T-helper 1 cell treated with Interleukin-12 subunit alpha and Interleukin-12 subunit beta and Interleukin-4 antibody, amounts not matched to agents 30 μg/mL and 1 μg/mL, for 36 hours (primary cell): ENCODE data around the gene SYNJ1.
"Not testable (repeated sequence)": the region's sequence is repeated elsewhere in the genome, so short reads cannot be mapped to it uniquely, and the experiment has no call there.

Experiments
- H3K27ac Mint-ChIP-seq: one replicate; pipeline ENCODE4 v1.8.0; 2021; ENCODE audit warnings: mild to moderate bottlenecking, mixed read lengths
- H3K27me3 Mint-ChIP-seq: one replicate; pipeline ENCODE4 v1.8.0; 2021; ENCODE audit warnings: low read depth, mixed read lengths
- H3K36me3 Mint-ChIP-seq: one replicate; pipeline ENCODE4 v1.8.0; 2021; ENCODE audit warnings: low read depth, mixed read lengths
- H3K4me1 Mint-ChIP-seq: one replicate; pipeline ENCODE4 v1.8.0; 2021; ENCODE audit warnings: low read depth, mixed read lengths
- H3K4me3 Mint-ChIP-seq: one replicate; pipeline ENCODE4 v1.8.0; 2021; ENCODE audit warnings: mild to moderate bottlenecking, moderate library complexity, mixed read lengths
- H3K9me3 Mint-ChIP-seq: one replicate; pipeline ENCODE4 v1.8.0; 2021; ENCODE audit warnings: mixed read lengths

SYNJ1 gene

DNA sequence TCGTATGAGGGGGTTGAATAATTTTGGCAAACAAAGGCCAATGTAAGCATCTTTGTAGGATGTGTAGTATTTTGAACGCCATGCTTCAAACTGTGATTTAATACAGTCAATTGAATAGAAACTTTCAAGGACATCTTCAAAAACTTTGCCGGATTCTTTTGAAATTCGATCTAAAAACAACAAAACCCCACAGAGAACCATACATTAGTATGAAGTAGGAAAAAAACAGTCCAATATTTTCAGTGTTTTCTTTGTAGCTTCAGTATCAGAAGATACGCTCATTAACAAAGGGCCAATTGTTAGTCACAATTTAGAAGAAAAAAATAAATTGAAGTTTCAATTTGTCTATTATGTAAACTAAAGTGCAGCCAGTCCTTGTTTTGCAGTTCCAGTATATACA is 20.7 kb upstream of the SYNJ1 start:
- Mint-ChIP-seq H3K27me3 (no peaks in the 10 kb centered on the region), H3K36me3 (peaks cover 59% of the 10 kb centered on the region), H3K4me1 (peaks cover 15% of the 10 kb centered on the region), H3K9me3 (no peaks in the 10 kb centered on the region), H3K27ac (no peak overlapping the region), H3K4me3 (no peak overlapping the region)

DNA sequence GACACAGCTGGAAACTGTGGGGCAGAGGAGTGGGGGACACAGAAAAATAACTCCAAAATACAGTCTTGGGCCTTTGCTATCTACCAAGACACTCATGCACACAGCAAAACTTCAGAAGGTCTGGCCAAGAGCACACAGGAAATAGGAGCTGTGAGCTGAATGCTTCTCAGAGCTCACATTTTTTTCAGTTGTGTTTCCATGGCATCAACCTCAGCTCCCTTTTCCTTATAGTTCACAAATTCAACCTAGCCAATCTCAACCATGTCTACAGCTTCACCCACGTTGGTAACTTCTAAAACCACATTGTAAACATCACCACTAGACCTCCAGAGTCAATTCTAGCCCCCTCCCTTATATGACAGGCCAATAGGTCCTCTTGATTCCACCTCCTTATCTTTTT is 19.6 kb upstream of the SYNJ1 start:
- Mint-ChIP-seq H3K4me1 (peaks cover 15% of the 10 kb centered on the region), H3K27me3 (no peaks in the 10 kb centered on the region), H3K27ac (peak overlapping the region; percentile 27), H3K9me3 (no peaks in the 10 kb centered on the region), H3K4me3 (no peak overlapping the region), H3K36me3 (peaks cover 67% of the 10 kb centered on the region)

DNA sequence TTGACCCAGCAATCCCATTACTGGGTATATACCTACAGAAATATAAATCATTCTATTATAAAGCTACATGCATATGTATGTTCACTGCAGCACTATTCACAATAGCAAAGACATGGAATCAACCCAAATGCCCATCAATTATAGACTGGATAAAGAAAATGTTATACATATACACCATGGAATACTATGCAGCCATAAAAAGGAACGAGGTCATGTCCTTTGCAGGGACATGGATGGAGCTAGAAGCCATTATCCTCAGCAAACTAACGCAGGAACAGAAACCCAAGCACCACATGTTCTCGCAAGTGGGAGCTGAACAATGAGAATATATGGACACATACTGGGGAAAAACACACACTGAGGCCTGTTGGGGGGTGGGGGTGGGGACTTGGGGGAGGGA is 18.9 kb upstream of the SYNJ1 start:
- H3K27me3 Mint-ChIP-seq, H3K27ac Mint-ChIP-seq, H3K4me3 Mint-ChIP-seq, H3K9me3 Mint-ChIP-seq: not testable (repeated sequence)
- Mint-ChIP-seq H3K36me3 (peaks cover 70% of the 10 kb centered on the region), H3K4me1 (peaks cover 15% of the 10 kb centered on the region)

DNA sequence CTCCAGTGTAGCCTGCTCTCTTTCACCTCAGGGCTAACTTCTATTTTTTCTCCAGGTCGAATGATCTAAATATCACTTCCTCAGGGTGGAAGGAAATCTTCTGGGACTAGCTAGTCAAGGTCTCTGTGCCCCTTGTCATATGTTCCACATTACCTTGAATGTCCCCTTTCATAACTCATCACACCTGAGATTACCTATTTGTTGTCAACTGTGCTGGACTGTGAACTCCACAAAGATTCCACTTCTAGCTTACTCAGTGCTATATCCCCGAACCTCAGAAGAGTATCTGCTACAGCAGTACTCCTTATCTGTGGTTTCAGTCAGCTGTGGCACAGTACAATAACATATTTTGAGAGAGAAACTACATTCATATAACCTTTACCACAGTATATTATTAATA is 14.6 kb upstream of the SYNJ1 start:
- H3K27me3 Mint-ChIP-seq, result no peaks in the 10 kb centered on the region
- H3K36me3 Mint-ChIP-seq, result peaks cover 64% of the 10 kb centered on the region
- H3K9me3 Mint-ChIP-seq, result no peaks in the 10 kb centered on the region
- H3K27ac Mint-ChIP-seq, result no peak overlapping the region
- no peak overlapping the region for H3K4me3 Mint-ChIP-seq
- H3K4me1 Mint-ChIP-seq, result peaks cover 11% of the 10 kb centered on the region

DNA sequence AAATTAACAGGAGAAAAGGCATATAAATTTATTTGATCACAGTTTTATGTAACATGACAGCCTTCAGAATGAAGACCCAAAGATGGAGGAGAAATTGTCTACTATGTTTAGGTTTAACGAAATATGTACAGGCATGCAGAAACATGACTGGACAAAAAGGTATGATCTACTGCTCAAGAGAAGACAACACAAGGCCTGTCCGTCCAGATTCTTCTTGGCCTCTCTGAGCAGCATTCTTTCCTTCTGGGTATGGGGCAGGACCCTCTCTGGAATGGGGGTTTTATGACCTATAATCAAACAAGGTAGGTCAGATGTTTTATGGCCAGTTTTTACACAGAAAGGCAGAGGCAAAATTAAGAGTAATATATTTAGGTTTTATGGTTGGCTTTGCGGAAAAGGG is 13.5 kb upstream of the SYNJ1 start:
- no peaks in the 10 kb centered on the region for H3K9me3 Mint-ChIP-seq
- no peaks in the 10 kb centered on the region for H3K27me3 Mint-ChIP-seq
- H3K36me3 Mint-ChIP-seq, result peaks cover 55% of the 10 kb centered on the region
- no peak overlapping the region for H3K27ac Mint-ChIP-seq
- H3K4me1 Mint-ChIP-seq, result peaks cover 6% of the 10 kb centered on the region
- H3K4me3 Mint-ChIP-seq, result no peak overlapping the region

DNA sequence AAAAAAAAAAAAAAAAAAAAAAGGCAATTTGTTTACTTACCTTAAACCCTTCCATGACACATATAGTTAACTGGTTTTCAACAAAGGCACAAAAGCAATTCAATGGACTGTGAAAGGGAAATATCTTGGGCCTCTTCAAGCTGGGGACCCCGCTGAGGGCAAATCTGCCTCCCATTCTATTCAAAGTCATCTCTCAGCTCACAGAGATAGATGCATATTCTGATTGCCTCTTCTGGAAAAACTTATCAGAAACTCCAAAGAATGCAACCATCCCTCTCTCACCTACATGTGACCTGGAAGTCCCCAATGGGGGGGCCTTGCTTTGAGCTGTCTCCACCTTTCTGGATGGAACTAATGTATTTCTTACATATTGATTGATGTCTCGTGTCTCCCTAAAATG is 12.1 kb upstream of the SYNJ1 start:
- H3K4me3 Mint-ChIP-seq, result no peak overlapping the region
- no peak overlapping the region for H3K27ac Mint-ChIP-seq
- H3K4me1 Mint-ChIP-seq, result peaks cover 6% of the 10 kb centered on the region
- H3K27me3 Mint-ChIP-seq, result no peaks in the 10 kb centered on the region
- H3K9me3 Mint-ChIP-seq, result no peaks in the 10 kb centered on the region
- peaks cover 46% of the 10 kb centered on the region for H3K36me3 Mint-ChIP-seq

DNA sequence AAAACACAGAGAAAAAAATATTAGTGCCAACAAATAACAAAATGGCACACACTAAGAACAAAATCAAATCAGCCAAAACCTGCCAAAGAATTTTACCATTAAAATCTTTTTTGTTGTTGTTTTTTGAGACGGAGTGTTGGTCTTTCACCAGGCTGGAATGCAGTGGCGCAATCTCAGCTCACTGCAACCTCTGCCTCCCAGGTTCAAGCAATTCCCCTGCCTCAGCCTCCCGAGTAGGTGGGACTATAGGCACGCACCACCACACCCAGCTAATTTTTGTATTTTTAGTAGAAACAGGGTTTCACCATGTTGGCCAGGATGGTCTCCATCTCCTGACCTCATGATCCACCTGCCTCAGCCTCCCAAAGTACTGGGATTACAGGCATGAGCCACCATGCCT is 8.3 kb upstream of the SYNJ1 start:
- H3K27ac Mint-ChIP-seq, H3K27me3 Mint-ChIP-seq, H3K4me1 Mint-ChIP-seq, H3K4me3 Mint-ChIP-seq, H3K9me3 Mint-ChIP-seq: not testable (repeated sequence)
- H3K36me3 Mint-ChIP-seq, result peaks cover 29% of the 10 kb centered on the region

DNA sequence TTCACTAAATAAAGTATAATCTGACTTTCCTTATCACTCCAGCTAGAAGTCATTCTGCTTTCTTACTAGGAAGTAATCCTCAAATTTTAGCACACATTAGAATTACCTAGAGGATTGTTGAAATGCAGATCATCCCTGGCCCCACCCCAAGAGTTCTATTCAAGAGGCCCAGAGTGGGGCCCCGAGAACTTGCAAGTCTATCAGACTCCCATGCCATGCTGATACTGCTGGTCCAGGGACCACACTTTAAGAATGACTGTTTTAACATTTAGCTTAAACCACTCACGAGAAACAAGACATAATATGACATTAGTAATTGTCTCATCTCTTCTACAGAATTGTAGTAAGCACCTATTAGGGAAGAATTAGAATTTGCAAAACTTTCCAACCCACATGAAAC is 7.7 kb upstream of the SYNJ1 start:
- H3K36me3 Mint-ChIP-seq, result peaks cover 24% of the 10 kb centered on the region
- peaks cover 8% of the 10 kb centered on the region for H3K4me1 Mint-ChIP-seq
- no peak overlapping the region for H3K27ac Mint-ChIP-seq
- H3K27me3 Mint-ChIP-seq, result no peaks in the 10 kb centered on the region
- H3K4me3 Mint-ChIP-seq, result no peak overlapping the region
- no peaks in the 10 kb centered on the region for H3K9me3 Mint-ChIP-seq

DNA sequence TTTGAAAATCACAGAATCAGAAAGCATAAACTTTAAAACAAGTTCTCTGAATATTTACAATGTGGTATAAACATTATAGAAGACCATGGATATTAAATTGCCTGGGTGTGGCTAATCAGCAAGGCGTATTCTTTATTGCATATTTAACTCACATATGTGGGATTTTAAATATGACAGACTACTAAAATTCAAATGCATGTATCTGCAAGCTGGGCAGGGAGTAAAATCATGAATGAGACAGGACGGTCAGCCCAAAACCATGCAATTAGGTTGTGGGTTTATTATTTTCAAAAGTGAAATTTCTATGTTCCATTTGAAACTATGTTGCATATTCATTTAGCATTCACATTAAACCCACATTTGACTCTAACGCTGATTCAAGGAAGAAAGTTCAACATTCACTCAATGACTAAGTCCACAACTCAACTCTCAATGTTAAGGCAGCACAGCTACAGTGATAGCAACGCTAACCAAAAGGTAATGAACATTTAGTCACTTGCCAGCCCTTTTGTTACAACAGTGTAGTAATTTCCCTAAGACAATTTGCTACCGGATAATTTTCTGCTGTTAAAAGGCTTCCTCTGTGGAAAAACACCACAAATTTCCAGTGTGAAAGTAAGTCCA is 6.3 kb upstream of the SYNJ1 start:
- Mint-ChIP-seq H3K4me1 (peaks cover 6% of the 10 kb centered on the region), H3K27ac (no peak overlapping the region), H3K4me3 (no peak overlapping the region), H3K9me3 (no peaks in the 10 kb centered on the region), H3K27me3 (no peaks in the 10 kb centered on the region), H3K36me3 (peaks cover 20% of the 10 kb centered on the region)

DNA sequence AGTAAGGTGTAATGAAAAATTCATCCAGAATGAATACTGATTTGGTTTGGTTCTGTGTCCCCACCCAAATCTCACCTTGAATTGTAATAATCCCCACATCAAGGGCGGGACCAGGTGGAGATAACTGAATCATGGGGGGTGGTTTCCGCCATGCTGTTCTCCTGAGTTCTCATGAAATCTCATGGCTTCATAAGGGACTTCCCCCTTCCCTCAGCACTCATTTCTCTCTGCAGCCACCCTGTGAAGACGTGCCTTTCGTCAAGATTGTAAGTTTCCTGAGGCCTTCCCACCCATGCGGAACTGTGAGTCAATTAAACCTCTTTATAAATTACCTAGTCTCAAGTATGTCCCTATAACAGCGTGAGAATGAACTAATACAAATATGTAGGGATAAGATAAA is 5.5 kb upstream of the SYNJ1 start:
- Mint-ChIP-seq H3K27me3 (no peaks in the 10 kb centered on the region), H3K4me3 (no peak overlapping the region), H3K9me3 (no peaks in the 10 kb centered on the region), H3K36me3 (peaks cover 17% of the 10 kb centered on the region), H3K4me1 (peaks cover 8% of the 10 kb centered on the region), H3K27ac (no peak overlapping the region)

DNA sequence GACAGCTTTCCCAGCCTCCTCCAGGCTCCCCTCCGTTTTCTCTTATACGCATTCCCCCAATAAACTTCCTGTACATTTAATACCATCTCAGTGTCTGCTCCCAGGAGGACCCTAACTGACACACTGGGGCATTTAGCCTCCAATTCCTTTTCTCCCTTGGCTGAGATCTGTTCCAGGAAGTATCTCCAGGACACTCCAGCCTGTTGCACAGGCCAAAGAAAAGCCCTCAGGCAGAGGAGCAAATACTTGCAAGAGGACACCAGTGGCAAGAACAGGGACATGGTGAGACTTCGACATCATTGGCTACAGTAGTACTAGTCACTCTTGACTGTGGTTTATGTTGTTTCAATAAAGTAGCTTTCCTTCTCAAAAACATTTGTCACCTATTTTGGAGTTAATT is 4.7 kb upstream of the SYNJ1 start:
- H3K4me3 Mint-ChIP-seq, result no peak overlapping the region
- H3K36me3 Mint-ChIP-seq, result peaks cover 15% of the 10 kb centered on the region
- no peak overlapping the region for H3K27ac Mint-ChIP-seq
- H3K4me1 Mint-ChIP-seq, result peaks cover 9% of the 10 kb centered on the region
- H3K9me3 Mint-ChIP-seq, result no peaks in the 10 kb centered on the region
- no peaks in the 10 kb centered on the region for H3K27me3 Mint-ChIP-seq

DNA sequence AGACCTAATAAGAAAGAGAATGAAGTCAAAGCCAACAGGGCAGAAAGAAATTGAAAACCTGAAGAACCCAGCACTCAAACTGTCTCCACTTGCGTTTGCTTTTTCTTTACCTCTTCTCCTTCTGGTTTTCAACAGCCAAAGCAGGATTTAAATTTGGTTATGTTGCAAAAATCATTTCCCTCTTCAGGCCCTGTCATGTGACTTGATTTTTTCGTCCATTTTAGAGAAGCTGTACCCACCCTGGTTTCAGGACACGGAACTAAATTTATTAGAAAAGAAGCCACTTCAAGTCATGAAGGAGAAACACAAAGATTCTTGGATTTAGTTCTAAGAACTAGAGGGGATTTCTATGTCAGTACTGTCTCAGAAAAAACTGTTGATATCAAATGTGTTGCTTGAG is 1.0 kb upstream of the SYNJ1 start:
- H3K4me1 Mint-ChIP-seq, result peaks cover 16% of the 10 kb centered on the region

DNA sequence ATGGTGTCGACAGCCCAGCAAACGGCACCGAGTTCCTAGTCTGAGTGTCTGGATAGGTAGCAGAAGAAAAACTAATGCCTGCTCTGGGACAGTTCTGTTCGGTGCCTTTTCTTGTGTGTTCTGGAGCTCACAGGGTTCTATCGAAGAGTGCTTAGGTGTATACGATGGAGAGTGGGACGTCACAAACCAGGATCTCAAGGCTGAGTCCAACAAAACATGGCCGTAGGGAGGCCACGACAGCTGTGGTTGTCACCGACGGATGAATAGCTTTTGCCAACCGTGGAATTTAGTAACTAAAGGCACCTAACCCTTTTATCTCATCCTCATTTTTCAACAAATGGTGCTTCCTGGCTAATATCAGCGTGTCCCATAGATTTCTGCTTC is 635 bp upstream of the SYNJ1 start:
- H3K4me3 Mint-ChIP-seq, result peak overlapping the region; percentile 94
- H3K36me3 Mint-ChIP-seq, result peaks cover 15% of the 10 kb centered on the region
- H3K9me3 Mint-ChIP-seq, result no peaks in the 10 kb centered on the region
- H3K4me1 Mint-ChIP-seq, result peaks cover 20% of the 10 kb centered on the region
- peak overlapping the region; percentile 92 for H3K27ac Mint-ChIP-seq
- no peaks in the 10 kb centered on the region for H3K27me3 Mint-ChIP-seq

More for the DNA sequence above, 1.0 kb upstream of the SYNJ1 start:
- H3K9me3 Mint-ChIP-seq, result no peaks in the 10 kb centered on the region
- no peaks in the 10 kb centered on the region for H3K27me3 Mint-ChIP-seq
- H3K27ac Mint-ChIP-seq, result no peak overlapping the region
- peaks cover 13% of the 10 kb centered on the region for H3K36me3 Mint-ChIP-seq
- H3K4me3 Mint-ChIP-seq, result peak overlapping the region; percentile 94

DNA sequence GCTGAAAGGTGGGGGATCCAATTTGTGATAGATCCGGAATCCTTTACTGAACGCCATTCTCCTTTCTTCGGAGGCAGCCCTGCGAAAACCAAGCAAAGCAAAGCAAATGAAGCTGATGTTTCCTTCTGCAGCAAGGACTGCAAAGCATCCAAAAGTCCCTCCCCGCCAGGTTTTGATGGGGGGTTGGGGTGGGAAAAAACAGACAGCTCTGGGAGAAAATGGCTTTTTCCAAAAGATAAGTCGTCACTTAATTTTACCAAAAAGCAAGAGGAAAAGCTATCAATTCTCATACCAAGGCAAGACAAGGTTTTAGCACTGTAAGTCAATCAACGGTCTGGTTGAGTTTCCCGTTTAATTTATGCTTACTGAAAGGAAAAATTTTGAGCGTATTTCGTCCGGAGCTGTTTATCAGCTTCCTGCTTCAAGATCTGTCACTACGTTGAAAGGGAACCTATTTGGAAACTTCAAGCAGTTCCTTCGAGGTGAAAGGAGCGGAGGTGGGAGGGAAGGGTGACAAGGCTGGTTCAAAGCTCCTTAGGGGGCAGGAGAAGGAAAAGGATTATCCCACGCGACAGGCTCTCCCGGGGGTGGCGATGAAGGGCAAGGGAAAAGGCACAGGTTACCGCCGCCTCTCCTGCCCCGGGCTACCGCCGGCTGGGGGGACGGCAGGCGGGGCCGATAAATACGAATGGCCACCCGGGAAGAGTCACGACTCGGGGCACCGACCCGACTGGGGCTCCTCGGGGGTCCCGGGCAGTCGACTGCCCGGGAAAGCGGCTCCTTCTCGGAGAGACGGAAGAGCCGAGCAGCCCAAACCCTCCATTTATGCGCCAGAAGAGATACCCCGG is 750 bp downstream of the SYNJ1 start:
- peak overlapping the region; percentile 94 for H3K4me3 Mint-ChIP-seq
- no peaks in the 10 kb centered on the region for H3K9me3 Mint-ChIP-seq
- H3K4me1 Mint-ChIP-seq, result peaks cover 21% of the 10 kb centered on the region
- peak overlapping the region; percentile 93 for H3K27ac Mint-ChIP-seq
- H3K36me3 Mint-ChIP-seq, result peaks cover 10% of the 10 kb centered on the region
- H3K27me3 Mint-ChIP-seq, result no peaks in the 10 kb centered on the region

DNA sequence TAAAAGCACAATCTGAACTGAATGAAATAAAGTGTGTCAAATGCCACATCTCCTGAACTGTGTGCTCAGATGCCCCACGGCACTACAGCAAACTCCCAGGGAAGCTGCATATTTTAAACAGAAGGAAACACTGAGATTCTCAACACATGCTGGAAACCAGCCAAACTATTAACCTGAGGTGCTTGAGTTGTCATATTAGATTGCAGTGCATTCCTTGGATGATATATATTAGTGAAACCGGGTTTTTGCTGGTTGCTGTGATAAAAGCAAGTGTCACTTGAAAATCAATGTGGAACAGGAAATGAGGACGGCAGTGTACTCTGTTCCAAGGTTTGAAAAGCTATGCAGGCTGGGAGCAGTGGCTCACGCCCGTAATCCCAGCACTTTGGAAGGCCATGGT is 8.7 kb downstream of the SYNJ1 start:
- Mint-ChIP-seq H3K27me3 (no peaks in the 10 kb centered on the region), H3K36me3 (peaks cover 40% of the 10 kb centered on the region)

More for the DNA sequence above, 8.7 kb downstream of the SYNJ1 start:
- Mint-ChIP-seq H3K27ac (no peak overlapping the region), H3K4me3 (no peak overlapping the region), H3K9me3 (no peaks in the 10 kb centered on the region), H3K4me1 (peaks cover 21% of the 10 kb centered on the region)
